ENCODE data around the gene SF3B1.
"Not testable (repeated sequence)": the region's sequence is repeated elsewhere in the genome, so short reads cannot be mapped to it uniquely, and the experiment has no call there.

The SF3B1 gene

GRCh38 chr2:197378494-197379307 lies 56.1 kb downstream of the SF3B1 start:
- 0 out of 2 replicates have a peak, but pooled peaks cover 3% of the 10 kb centered on the region for H3K4me1 ChIP-seq (ENCODE audit: control insufficient read depth, insufficient read depth, low read length)
- H3K27ac ChIP-seq (ENCODE audit: low read depth, low read length), result no peak overlapping the region
- no peak overlapping the region for H3K9ac ChIP-seq (ENCODE audit: low read length)
- no peaks in the 10 kb centered on the region for H3K27me3 ChIP-seq (ENCODE audit: control insufficient read depth, insufficient read depth, low read length)
- no peaks in the 10 kb centered on the region for H3K36me3 ChIP-seq (ENCODE audit: control insufficient read depth, insufficient read depth, low read length)
- H3K9me3 ChIP-seq (ENCODE audit: control insufficient read depth, insufficient read depth, low read depth, low read length), result no peaks in the 10 kb centered on the region
- H3K4me3 ChIP-seq (ENCODE audit: low read depth, low read length), result no peak overlapping the region

GRCh38 chr2:197378086-197378485 lies 56.7 kb downstream of the SF3B1 start:
- Histone ChIP-seq H3K9ac (ENCODE audit: low read length) (no peak overlapping the region), H3K4me3 (ENCODE audit: low read depth, low read length) (no peak overlapping the region), H3K36me3 (ENCODE audit: control insufficient read depth, insufficient read depth, low read length) (no peaks in the 10 kb centered on the region), H3K9me3 (ENCODE audit: control insufficient read depth, insufficient read depth, low read depth, low read length) (no peaks in the 10 kb centered on the region), H3K4me1 (ENCODE audit: control insufficient read depth, insufficient read depth, low read length) (0 out of 2 replicates have a peak, but pooled peaks cover 3% of the 10 kb centered on the region), H3K27ac (ENCODE audit: low read depth, low read length) (no peak overlapping the region), H3K27me3 (ENCODE audit: control insufficient read depth, insufficient read depth, low read length) (no peaks in the 10 kb centered on the region)

GRCh38 chr2:197377670-197378069 lies 57.2 kb downstream of the SF3B1 start:
- Histone ChIP-seq H3K9me3 (ENCODE audit: control insufficient read depth, insufficient read depth, low read depth, low read length) (no peaks in the 10 kb centered on the region), H3K36me3 (ENCODE audit: control insufficient read depth, insufficient read depth, low read length) (no peaks in the 10 kb centered on the region)

GRCh38 chr2:197372592-197372991 lies 62.2 kb downstream of the SF3B1 start:
- H3K4me1 ChIP-seq (ENCODE audit: control insufficient read depth, insufficient read depth, low read length), result no peaks in the 10 kb centered on the region

More at GRCh38 chr2:197377670-197378069, 57.2 kb downstream of the SF3B1 start:
- Histone ChIP-seq H3K4me3 (ENCODE audit: low read depth, low read length) (no peak overlapping the region), H3K4me1 (ENCODE audit: control insufficient read depth, insufficient read depth, low read length) (0 out of 2 replicates have a peak, but pooled peaks cover 3% of the 10 kb centered on the region), H3K9ac (ENCODE audit: low read length) (no peak overlapping the region), H3K27ac (ENCODE audit: low read depth, low read length) (no peak overlapping the region), H3K27me3 (ENCODE audit: control insufficient read depth, insufficient read depth, low read length) (no peaks in the 10 kb centered on the region)

GRCh38 chr2:197370664-197371063 lies 64.2 kb downstream of the SF3B1 start:
- not testable (repeated sequence) for H3K27me3 ChIP-seq (ENCODE audit: control insufficient read depth, insufficient read depth, low read length); H3K9me3 ChIP-seq (ENCODE audit: control insufficient read depth, insufficient read depth, low read depth, low read length); H3K9ac ChIP-seq (ENCODE audit: low read length); H3K4me1 ChIP-seq (ENCODE audit: control insufficient read depth, insufficient read depth, low read length); H3K27ac ChIP-seq (ENCODE audit: low read depth, low read length); H3K4me3 ChIP-seq (ENCODE audit: low read depth, low read length); H3K36me3 ChIP-seq (ENCODE audit: control insufficient read depth, insufficient read depth, low read length)

More at GRCh38 chr2:197372592-197372991, 62.2 kb downstream of the SF3B1 start:
- H3K9me3 ChIP-seq (ENCODE audit: control insufficient read depth, insufficient read depth, low read depth, low read length), result 0 out of 2 replicates have a peak, but pooled peaks cover 4% of the 10 kb centered on the region
- H3K36me3 ChIP-seq (ENCODE audit: control insufficient read depth, insufficient read depth, low read length), result no peaks in the 10 kb centered on the region
- H3K27me3 ChIP-seq (ENCODE audit: control insufficient read depth, insufficient read depth, low read length), result no peaks in the 10 kb centered on the region
- no peak overlapping the region for H3K27ac ChIP-seq (ENCODE audit: low read depth, low read length)
- no peak overlapping the region for H3K9ac ChIP-seq (ENCODE audit: low read length)
- H3K4me3 ChIP-seq (ENCODE audit: low read depth, low read length), result no peak overlapping the region

- Histone ChIP-seq H3K4me3 (ENCODE audit: low read depth, low read length) (no peak overlapping the region), H3K4me1 (ENCODE audit: control insufficient read depth, insufficient read depth, low read length) (no peaks in the 10 kb centered on the region), H3K27ac (ENCODE audit: low read depth, low read length) (no peak overlapping the region), H3K9me3 (ENCODE audit: control insufficient read depth, insufficient read depth, low read depth, low read length) (0 out of 2 replicates have a peak, but pooled peaks cover 4% of the 10 kb centered on the region), H3K27me3 (ENCODE audit: control insufficient read depth, insufficient read depth, low read length) (no peaks in the 10 kb centered on the region), H3K9ac (ENCODE audit: low read length) (no peak overlapping the region), H3K36me3 (ENCODE audit: control insufficient read depth, insufficient read depth, low read length) (no peaks in the 10 kb centered on the region)
These were observed 64.9 kb downstream of the SF3B1 start for GRCh38 chr2:197369933-197370320.

GRCh38 chr2:197369228-197369932 lies 65.4 kb downstream of the SF3B1 start:
- no peaks in the 10 kb centered on the region for H3K4me1 ChIP-seq (ENCODE audit: control insufficient read depth, insufficient read depth, low read length)
- no peaks in the 10 kb centered on the region for H3K27me3 ChIP-seq (ENCODE audit: control insufficient read depth, insufficient read depth, low read length)
- no peaks in the 10 kb centered on the region for H3K36me3 ChIP-seq (ENCODE audit: control insufficient read depth, insufficient read depth, low read length)
- no peak overlapping the region for H3K27ac ChIP-seq (ENCODE audit: low read depth, low read length)
- no peak overlapping the region for H3K9ac ChIP-seq (ENCODE audit: low read length)
- no peak overlapping the region for H3K4me3 ChIP-seq (ENCODE audit: low read depth, low read length)
- 0 out of 2 replicates have a peak, but pooled peaks cover 4% of the 10 kb centered on the region for H3K9me3 ChIP-seq (ENCODE audit: control insufficient read depth, insufficient read depth, low read depth, low read length)

GRCh38 chr2:197368412-197368811 lies 66.4 kb downstream of the SF3B1 start:
- Histone ChIP-seq H3K27me3 (ENCODE audit: control insufficient read depth, insufficient read depth, low read length) (no peaks in the 10 kb centered on the region), H3K27ac (ENCODE audit: low read depth, low read length) (no peak overlapping the region), H3K36me3 (ENCODE audit: control insufficient read depth, insufficient read depth, low read length) (no peaks in the 10 kb centered on the region), H3K4me3 (ENCODE audit: low read depth, low read length) (no peak overlapping the region), H3K9me3 (ENCODE audit: control insufficient read depth, insufficient read depth, low read depth, low read length) (0 out of 2 replicates have a peak, but pooled peaks cover 4% of the 10 kb centered on the region), H3K4me1 (ENCODE audit: control insufficient read depth, insufficient read depth, low read length) (no peaks in the 10 kb centered on the region), H3K9ac (ENCODE audit: low read length) (no peak overlapping the region)

- Histone ChIP-seq H3K4me3 (ENCODE audit: low read depth, low read length) (no peak overlapping the region), H3K4me1 (ENCODE audit: control insufficient read depth, insufficient read depth, low read length) (no peaks in the 10 kb centered on the region), H3K9ac (ENCODE audit: low read length) (no peak overlapping the region), H3K9me3 (ENCODE audit: control insufficient read depth, insufficient read depth, low read depth, low read length) (no peaks in the 10 kb centered on the region), H3K27me3 (ENCODE audit: control insufficient read depth, insufficient read depth, low read length) (no peaks in the 10 kb centered on the region), H3K36me3 (ENCODE audit: control insufficient read depth, insufficient read depth, low read length) (no peaks in the 10 kb centered on the region), H3K27ac (ENCODE audit: low read depth, low read length) (no peak overlapping the region)
These were observed 70.8 kb downstream of the SF3B1 start for GRCh38 chr2:197363998-197364397.

GRCh38 chr2:197360744-197361156 lies 74.1 kb downstream of the SF3B1 start:
- H3K4me1 ChIP-seq (ENCODE audit: control insufficient read depth, insufficient read depth, low read length), result no peaks in the 10 kb centered on the region
- H3K4me3 ChIP-seq (ENCODE audit: low read depth, low read length), result no peak overlapping the region
- H3K27me3 ChIP-seq (ENCODE audit: control insufficient read depth, insufficient read depth, low read length), result peaks cover 4% of the 10 kb centered on the region; the same call in 1 of the 2 replicates
- H3K36me3 ChIP-seq (ENCODE audit: control insufficient read depth, insufficient read depth, low read length), result no peaks in the 10 kb centered on the region
- no peaks in the 10 kb centered on the region for H3K9me3 ChIP-seq (ENCODE audit: control insufficient read depth, insufficient read depth, low read depth, low read length)
- no peak overlapping the region for H3K9ac ChIP-seq (ENCODE audit: low read length)
- no peak overlapping the region for H3K27ac ChIP-seq (ENCODE audit: low read depth, low read length)

GRCh38 chr2:197359859-197360258 lies 75.0 kb downstream of the SF3B1 start:
- Histone ChIP-seq H3K9ac (ENCODE audit: low read length) (no peak overlapping the region), H3K36me3 (ENCODE audit: control insufficient read depth, insufficient read depth, low read length) (no peaks in the 10 kb centered on the region), H3K4me3 (ENCODE audit: low read depth, low read length) (no peak overlapping the region), H3K27ac (ENCODE audit: low read depth, low read length) (no peak overlapping the region), H3K4me1 (ENCODE audit: control insufficient read depth, insufficient read depth, low read length) (no peaks in the 10 kb centered on the region), H3K9me3 (ENCODE audit: control insufficient read depth, insufficient read depth, low read depth, low read length) (no peaks in the 10 kb centered on the region), H3K27me3 (ENCODE audit: control insufficient read depth, insufficient read depth, low read length) (peaks cover 4% of the 10 kb centered on the region; the same call in 1 of the 2 replicates)
